Stimulated activated CD8-positive, alpha-beta memory T cell treated with anti-CD3 and anti-CD28 coated beads, Interleukin-2, amount 100 ng/mL, for 1 hour (primary cell): ENCODE measurements around the gene CACNA1D.
"Not testable (repeated sequence)": the region's sequence is repeated elsewhere in the genome, so short reads cannot be mapped to it uniquely, and the experiment has no call there.

Experiments
- DNase-seq, 2 donors: peaks; one replicate each; pipeline ENCODE4 v3.0.0-alpha.2; 2020; ENCODE audit warnings: low read depth in 2 of 2

Gene CACNA1D

DNA sequence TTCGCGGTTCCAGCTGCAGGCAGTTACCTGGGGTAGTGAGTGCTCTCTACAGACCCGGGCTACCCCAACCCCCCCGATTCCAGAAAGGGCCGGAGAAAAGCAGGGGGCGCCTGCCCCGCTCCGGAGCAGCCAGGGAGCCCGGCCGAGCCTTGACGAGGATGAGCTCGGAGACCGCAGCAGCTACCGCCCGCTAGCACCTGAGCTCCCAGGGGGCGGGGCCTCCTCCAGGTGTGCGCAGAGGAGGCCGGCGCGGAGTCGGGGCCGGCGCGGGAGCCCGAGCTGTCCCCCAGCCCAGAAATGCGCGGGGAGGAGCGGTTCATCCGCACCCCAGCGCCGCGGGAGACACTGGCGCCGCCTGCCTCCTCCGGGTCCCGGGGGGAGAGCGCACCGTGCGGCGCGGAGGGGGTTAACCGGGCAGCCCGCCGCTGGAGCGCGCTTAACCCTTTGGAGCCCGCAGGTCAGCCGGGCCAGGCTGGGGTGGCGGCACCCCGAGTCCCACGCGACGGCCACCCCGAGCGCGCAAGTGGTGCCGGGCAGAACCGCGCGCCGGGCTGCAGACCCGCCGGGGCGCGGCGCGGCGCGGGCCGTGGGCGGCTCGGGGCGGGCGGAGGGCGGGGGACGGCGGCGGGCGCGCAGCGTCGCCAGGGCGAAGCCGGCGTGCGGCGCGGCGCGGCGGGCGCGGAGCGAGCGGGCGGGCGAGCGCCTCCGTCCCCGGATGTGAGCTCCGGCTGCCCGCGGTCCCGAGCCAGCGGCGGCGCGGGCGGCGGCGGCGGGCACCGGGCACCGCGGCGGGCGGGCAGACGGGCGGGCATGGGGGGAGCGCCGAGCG, at the start of gene CACNA1D:
Gene CACNA1D, plus strand, starts transcription at position 649 of the 829 bp plus-strand sequence. CDS start 556 bp downstream, outside the sequence.
- DNase-seq: no peak

DNA sequence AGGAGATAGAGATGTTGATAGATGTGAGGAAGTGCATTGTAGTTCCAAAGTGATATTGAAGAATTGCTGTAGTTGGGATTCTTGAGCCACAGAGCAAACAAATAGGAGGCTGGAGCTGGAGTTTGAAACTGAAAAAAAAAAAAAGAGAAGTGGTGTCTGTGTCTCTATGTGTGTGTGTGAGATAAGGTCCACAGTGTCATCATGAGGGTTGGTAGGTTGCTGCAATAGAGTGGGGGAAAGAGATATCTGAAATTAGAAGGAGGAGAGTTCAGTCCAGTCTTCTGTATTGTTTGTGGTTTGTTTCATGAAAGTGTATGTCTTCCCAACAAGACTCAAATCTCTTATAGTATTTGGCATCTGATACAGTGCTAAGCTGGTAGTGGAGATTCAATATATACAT, 37.3 kb upstream of the CACNA1D start:
- DNase-seq: no peak

DNA sequence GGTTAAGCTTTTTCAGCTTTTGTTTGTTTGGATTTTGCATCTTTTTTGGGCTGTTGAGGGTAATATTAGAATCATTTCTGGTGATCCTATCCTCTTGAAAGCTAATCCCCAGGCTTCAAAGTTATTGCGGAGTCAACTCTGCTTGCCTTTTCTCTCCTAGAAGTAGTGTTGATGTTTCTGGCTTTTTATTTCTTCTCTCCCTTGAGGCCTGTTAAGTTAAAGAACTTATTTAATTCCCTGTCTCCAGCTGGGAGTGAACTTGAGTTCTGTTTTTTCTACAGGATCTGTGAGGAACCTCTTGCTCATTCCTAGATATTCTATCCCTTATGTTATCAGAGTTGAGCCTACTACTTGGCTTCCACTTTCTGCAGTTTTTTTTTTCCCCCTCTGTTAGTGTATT, 34.1 kb upstream of the CACNA1D start:
- DNase-seq: no peak

DNA sequence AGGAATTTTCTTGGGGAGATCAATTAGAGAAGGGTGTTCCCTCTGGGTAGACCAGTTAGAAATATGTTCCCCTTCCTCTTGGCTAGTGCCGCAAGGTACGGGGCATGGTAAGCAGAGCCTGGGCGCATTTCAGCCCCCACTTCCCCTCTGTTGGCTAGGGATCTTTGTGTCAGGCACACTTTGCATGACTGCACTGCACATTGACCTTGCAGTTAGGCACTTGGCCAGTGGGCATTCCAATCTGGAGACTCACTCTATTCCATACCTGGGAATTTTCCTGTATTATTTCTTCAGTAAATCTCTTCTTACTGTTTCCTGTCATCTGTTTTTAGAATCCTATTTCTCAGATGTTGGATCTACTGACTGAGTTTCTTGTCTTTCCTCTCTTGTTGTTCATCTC, 30.0 kb upstream of the CACNA1D start:
- no peak for DNase-seq

DNA sequence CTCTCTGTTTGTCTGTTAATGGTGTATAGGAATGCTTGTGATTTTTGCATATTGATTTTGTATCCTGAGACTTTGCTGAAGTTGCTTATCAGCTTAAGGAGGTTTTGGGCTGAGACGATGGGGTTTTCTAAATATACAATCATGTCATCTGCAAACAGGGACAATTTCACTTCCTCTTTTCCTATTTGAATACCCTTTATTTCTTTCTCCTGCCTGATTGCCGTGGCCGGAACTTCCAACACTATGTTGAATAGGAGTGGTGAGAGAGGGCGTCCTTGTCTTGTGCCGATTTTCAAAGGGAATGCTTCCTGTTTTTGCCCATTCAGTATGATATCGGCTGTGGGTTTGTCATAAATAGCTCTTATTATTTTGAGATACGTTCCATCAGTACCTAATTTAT, 24.7 kb upstream of the CACNA1D start:
- not testable (repeated sequence) for DNase-seq

DNA sequence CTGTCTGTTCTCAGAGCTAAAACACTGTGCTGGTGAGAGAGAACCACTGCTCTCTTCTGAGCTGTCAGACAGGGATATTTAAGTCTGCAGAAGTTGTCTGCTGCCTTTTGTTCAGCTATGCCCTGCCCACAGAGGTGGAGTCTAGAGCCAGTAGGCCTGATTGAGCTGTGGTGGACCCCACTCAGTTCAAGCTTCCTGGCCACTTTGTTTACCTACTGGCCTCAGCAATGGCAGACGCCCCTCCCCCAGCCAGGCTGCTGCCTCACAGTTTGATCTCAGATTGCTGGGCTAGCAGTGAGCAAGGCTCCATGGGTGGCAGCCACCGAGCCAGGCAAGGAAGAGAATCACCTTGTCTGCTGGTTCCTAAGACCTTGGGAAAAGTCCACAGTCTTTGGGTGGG, 21.0 kb upstream of the CACNA1D start:
- no peak for DNase-seq

DNA sequence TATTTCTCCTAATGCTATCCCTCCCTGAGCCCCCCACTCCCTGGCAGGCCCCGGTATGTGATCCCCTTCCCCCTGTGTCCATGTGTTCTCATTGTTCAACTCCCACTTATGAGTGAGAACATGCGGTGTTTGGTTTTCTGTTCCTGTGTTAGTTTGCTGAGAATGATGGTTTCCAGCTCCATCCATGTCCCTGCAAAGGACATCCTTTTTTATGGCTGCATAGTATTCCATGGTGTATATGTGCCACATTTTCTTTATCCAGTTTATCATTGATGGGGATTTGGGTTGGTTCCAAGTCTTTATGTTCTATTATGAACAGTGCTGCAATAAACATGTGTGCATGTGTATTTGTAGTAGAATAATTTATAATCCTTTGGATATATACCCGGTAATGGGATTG, 18.0 kb upstream of the CACNA1D start:
- DNase-seq: not testable (repeated sequence)

DNA sequence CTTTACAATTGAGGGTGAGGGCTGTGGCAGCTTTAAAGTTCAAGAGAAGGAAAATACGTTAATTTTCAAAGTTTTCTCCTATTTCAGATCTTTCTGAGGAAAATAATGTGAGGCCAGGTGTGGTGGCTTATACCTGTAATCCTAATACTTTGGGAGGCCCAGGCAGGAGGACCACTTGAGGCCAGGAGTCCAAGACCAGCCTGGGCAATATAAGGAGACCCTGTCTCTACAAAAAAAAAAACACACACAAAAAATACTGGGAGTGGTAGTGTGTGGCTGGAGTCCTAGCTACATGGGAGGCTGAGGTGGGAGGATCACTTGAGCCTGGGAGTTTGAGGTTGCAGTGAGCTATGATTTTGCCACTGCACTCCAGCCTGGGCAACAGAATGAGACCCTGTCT, 16.7 kb upstream of the CACNA1D start:
- not testable (repeated sequence) for DNase-seq

DNA sequence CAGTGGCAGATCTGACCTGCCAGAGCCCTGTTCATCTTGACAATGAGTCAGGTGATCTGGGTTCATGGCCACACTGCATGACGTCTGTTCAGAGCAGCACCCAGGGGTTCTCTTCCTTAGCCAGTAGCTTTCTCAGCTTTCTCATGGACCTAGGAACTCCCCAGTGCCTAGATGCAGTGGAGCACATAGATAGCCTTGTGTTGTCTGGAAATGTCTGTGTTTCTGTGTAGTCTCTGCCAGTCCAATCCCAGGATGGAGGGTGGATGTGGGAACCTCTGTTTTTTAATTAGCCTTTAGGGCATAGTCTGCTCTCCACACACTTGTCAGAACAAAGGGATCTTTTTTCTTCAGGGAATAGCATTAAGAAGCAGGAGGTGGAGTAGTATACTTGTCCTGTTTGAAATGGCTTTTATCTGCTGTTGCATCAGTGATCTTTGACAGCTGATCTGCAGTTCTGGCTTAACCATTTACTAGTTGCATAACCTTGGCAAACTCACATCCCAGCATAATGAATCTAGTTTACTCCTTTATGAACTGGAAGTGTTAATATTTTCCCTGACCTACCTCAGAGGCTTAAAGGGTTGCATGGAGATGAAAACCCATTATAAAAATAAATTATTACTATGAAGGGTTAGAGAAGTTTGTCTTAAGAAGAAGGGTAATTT, 16.1 kb upstream of the CACNA1D start:
- no peak for DNase-seq

DNA sequence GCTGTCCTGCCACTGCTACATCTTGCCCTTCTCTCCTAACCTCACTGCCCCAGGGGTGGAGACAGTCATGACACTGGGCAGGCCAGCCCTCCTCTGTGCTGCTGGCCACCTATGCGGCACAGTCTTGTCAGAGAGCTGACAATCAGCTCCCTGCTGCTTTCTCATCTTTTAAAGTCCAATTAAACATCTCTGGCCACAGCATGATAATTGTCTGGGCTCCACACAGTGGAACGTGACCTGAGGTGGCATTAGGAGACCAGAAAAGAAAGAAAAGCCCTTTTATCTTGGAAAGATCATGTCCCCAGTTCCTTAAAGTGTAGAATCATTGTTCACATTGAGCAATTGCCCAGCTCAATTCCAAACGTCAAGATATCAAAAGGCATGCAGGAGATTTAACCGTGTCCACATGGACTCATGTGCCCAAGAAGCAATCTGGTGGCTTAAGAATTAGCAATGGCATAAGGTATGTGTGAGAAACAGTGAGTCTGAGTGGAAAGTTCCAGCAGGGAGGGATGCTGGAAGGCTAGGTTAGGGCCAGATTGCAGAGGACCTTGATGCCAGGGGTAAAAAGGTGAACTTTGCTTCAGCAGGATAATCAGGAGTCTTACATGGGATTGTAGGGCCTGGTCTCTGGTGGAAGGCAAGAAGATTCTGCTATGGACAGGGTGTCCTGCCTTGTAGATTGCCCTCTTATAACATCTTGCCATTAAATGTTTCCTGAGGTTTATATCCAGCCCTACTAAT, 15.3 kb upstream of the CACNA1D start:
- no peak for DNase-seq

DNA sequence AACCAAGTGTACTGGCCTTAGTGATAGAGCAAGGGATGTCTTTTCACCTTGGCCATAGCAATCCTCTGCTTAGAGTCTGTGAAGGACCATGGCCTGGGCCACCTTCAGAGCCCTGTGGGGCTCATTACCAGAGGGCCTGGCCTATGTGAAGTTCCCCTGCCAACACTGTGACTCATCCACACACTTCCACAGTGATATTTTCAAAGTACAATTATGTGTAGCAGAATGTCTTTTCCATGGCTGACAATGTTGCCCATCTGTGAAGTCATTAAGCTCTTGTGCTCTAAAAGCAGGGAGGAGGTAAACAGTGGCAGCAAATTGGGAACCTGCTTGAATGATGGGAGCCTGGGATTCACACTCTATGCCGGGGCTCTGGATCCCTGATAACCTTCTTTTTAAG, 12.2 kb upstream of the CACNA1D start:
- DNase-seq: no peak

DNA sequence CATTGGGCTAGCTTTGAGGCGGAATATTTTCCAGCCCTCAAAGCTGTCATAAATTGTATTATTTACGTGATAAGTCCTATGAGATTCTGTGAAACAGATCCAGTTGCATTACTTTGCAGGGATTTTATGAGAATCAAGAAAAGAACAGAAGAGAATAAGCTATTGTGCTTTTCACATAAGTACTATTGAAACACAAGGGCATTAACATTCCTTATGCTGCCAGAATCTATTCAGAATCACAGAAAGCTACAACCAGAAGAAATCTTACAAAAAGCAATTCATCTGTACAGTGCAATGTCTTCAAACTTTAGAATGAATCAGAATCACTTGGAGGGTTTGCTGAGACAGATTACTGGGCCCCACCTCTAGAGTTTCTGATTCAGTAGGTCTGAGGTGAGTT, 10.6 kb upstream of the CACNA1D start:
- DNase-seq: no peak

DNA sequence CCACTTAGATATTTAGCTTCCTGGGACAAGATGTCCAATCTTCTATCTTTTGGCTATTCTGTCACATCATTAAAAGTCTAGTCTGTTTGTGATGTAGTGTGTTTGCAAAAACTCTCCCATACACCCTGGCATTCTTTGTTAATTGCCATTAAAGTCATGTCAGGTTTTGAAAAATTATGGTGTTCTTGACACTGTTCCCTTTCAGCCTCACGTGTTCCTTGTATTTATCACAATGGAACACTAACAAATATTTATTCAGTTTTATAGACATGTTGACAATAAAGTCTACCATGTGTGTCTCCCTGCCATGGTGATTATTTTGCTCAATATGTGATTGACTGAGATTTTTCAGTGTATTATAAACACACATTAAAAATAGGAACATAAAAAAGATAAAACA, 9.4 kb upstream of the CACNA1D start:
- DNase-seq: no peak

DNA sequence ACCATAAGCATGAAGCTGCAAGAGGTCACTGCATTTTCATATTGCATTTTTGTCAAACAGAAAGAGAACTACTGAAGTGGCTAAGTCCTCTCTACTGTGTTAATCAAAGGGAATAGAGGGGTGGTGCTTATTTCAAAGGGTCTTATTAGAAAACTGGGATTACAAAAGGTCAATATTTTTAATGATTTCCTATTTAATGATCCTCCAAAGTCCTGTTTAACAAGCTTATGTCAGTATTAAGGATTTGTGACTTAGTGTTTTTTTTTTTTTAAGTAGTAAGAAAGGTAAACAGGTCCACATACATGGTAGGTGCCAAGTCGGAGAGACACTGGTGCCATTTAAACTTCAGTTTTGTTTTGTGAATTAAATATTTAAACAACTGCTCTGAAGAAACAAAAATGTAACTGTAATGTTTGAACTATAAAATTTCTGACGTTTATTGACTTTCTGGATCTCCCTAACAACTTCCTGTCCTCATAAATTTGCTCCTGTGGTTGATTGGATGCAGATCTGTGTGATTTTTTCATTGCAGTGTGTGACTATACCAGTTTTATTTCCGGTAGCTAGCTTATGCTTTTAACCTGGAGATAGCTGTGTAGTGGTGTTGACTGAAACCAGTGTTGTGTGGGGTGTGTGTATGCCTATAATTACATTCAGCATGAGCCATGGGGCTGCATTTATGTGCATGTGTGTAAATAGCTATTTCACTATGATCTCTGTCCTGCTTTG, 8.6 kb upstream of the CACNA1D start:
- DNase-seq: no peak

DNA sequence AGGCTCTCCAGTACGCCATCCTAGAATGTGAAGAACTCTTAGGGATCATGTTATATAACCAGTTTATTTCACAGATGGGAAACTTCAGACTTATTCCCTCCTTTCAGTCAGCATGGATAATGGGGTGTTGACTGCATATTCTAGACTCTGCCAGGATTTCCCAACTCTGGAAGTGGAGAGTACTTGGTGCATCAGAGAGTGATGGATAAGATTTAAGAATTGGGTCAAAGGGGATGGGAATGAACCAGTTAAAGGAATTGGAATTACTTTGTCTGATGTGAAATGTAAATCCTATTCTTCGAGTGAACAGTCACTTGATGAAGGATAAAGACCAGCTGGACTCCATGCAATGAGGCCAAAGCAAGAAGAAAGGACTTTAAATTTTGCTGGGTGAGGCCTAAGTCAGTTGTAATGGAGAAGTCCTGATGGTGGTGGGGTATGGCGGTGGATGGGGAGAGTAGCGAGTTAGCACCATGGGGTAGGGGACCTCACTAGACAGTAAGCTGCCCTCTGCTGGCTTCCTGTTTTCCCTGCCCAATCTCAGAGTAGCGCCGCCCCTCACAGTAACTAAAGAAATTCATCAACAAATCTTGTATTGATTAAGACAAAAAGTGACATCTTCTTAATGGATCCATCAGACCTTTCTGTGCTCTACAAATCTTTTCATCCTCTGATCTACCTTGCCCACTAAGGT, 7.3 kb upstream of the CACNA1D start:
- no peak for DNase-seq

DNA sequence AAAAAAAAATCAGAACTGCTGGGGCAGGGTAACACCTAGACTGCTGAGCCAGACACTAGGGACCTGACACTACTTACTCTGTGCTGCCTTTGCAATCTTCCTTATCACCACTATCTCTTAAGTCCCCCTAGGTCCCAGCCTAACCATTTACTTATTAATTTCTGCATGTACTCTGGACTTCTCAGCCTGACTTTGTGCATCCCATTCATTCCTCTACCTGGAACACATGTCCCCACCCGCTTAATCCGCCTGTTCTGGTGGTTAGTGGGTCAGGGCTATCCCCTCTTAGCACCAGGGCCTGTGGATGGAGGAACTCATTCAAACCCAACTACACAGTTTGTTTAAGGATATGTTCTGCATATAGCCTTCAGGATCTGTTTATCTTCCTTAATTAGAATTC, 5.0 kb upstream of the CACNA1D start:
- DNase-seq: no peak

DNA sequence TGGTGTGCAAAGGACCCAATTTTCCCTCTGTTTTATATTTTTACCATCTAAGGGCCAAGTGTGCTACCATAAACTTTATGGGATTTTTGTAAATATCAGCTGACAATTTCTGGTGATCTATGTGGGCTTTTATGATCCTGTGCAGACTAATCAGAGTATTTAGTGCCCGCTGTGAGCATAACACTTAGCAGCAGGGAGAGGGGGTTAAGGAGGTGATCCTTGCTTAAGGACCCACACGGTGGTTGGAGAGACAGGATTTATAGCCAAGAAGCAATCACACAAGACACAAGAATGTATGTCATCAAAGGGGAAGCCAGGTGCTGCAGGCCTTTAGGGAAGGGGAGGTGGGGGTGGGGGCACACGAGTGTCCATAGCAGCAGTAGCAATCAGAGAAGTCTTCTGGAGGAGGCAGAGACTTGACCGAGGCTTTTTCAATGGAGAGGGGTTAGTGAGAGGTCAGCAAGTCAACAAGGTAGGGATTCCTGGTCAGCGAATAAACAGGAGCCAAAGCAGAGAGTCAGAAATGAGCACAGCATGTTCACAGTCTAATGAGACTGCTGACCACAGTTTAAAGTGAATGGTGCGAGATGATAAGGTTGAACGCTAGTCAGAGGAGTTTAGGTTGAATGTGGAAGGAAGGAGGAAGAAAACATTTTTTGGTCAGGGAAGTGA, 4.5 kb upstream of the CACNA1D start:
- DNase-seq: no peak

DNA sequence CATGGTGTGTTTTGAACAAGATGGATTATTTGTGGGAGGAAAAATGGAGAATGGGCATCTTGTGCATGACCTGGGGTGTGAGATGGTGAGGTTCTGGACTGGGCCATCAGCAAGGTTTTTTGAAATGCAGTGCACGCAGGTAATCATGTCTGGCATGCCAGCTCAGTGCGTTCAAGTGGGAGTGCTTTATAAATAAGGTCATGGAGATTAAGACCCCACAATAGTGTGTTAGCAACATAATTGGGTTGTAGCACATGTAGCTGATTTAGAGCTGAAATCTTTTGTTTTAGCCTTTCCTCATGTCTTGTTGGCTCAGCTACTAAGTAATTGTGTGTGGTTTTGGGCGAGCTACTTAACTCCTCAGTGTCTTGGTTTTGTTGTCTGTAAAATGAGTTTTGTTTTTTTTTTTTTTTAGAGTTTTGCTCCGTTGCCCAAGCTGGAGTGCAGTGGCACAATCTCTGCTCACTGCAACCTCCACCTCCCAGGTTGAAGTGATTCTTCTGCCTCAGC, 3.9 kb upstream of the CACNA1D start:
- no peak for DNase-seq

DNA sequence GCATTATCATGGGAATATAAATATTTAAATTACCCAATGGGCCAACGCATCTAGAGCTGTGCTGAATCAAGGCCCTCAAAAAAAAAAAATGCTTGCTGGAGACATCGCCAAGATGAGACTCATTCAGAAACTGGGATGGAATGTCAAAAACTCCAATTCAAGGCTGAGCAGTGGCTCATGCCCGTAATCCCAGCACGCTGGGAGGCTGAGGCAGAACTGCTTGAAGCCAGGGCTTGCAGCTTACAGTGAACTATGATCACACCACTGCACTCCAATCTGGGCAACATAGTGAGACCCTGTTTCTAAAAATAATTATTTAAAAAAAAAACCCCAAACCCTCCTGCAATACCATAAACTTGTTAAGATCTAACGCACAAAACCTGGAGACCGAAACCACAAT, 3.1 kb upstream of the CACNA1D start:
- no peak for DNase-seq

DNA sequence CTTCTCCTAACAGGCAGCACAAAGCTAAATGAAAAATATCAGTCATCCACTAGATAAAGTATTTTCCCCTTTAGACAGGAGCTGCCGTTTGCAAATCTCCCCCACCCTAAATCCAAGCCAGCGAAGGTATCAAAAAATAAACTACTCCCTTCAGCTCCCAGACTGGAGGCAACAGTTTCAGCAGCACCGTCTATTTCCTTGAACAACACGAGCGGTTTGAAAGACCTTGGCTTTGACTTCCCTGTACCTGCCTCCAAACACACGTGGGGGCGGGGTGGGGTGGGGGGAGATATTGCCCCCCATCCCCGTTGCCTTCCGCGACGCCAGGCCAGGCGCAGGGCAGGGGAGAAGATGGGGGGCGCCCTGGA, 832 bp upstream of the CACNA1D start:
- no peak for DNase-seq

DNA sequence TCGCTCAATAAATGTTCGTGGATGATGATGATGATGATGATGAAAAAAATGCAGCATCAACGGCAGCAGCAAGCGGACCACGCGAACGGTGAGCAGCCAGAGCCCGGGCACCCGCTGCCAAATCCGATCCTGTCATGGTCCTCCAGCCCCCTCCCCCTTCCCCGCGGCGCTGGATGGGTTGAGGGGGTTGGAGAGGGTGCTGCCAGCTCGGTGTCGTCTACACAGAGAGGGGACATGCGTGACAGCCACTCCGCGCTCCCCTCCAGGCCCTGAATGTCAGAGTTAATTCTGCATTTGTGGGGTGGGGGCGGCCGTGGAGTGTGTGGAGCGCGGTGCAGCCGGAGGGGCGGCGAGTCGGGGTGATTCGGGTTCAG, 722 bp downstream of the CACNA1D start:
- DNase-seq: no peak
